Measurements from ENCODE around the gene RPUSD2. TPM values are rescaled to one million over a fixed set of nuclear protein-coding genes. Genes with fewer than 3 reads are reported as not detected.

The RPUSD2 gene
- total RNA-seq, 1 donor from 2014 or later = 10.9 TPM

GRCh38 chr15:40543631-40544294, 25.3 kb upstream of the RPUSD2 start:
- peaks cover 13% of the 10 kb centered on the region for H3K36me3 Mint-ChIP-seq (ENCODE audit: low read depth, unreplicated experiment)
- Histone ChIP-seq H3K27me3 (ENCODE audit: insufficient read depth, low read length) (no peaks in the 10 kb centered on the region), H3K4me1 (ENCODE audit: insufficient read depth, low read length) (no peaks in the 10 kb centered on the region), H3K4me3 (ENCODE audit: insufficient read depth, low read depth, low read length) (no peak overlapping the region), H3K9me3 (ENCODE audit: insufficient read depth, low read depth, low read length) (no peaks in the 10 kb centered on the region), H3K36me3 (ENCODE audit: insufficient read depth, low read length) (peaks cover 2% of the 10 kb centered on the region), H3K27ac (ENCODE audit: low read depth, low read length) (no peak overlapping the region), H4K20me1 (ENCODE audit: insufficient read depth, low read length) (no peaks in the 10 kb centered on the region), H3K4me2 (ENCODE audit: low read length) (no peak overlapping the region), H2AFZ (ENCODE audit: low read depth, low read length) (no peak overlapping the region), H3K79me2 (ENCODE audit: insufficient read depth, low read length) (no peaks in the 10 kb centered on the region), H3K9ac (ENCODE audit: low read length) (no peak overlapping the region)
- no peak overlapping the region for H3K4me3 Mint-ChIP-seq (ENCODE audit: unreplicated experiment)
- H3K27ac Mint-ChIP-seq (ENCODE audit: unreplicated experiment) = no peak overlapping the region
- H3K27me3 Mint-ChIP-seq (ENCODE audit: low read depth, unreplicated experiment) = no peaks in the 10 kb centered on the region
- DNase-seq (ENCODE audit: low read depth) = no peak
- H3K9me3 Mint-ChIP-seq (ENCODE audit: unreplicated experiment) = no peaks in the 10 kb centered on the region
- FAIRE-seq = no peak
- TF ChIP-seq EZH2 (IDR thresholded peaks at IDR 0.05; ENCODE audit: insufficient read depth, low read length) (no peak), CTCF (IDR thresholded peaks at IDR 0.05; ENCODE audit: insufficient read depth, low read depth, low read length) (no peak)
- H3K4me1 Mint-ChIP-seq (ENCODE audit: low read depth, unreplicated experiment) = no peaks in the 10 kb centered on the region

- H3K4me3 Mint-ChIP-seq (ENCODE audit: unreplicated experiment) = no peak overlapping the region
- no peaks in the 10 kb centered on the region for H3K9me3 Mint-ChIP-seq (ENCODE audit: unreplicated experiment)
- H3K27ac Mint-ChIP-seq (ENCODE audit: unreplicated experiment) = no peak overlapping the region
- Histone ChIP-seq H3K9ac (ENCODE audit: low read length) (no peak overlapping the region), H3K4me1 (ENCODE audit: insufficient read depth, low read length) (no peaks in the 10 kb centered on the region), H4K20me1 (ENCODE audit: insufficient read depth, low read length) (no peaks in the 10 kb centered on the region), H3K27me3 (ENCODE audit: insufficient read depth, low read length) (no peaks in the 10 kb centered on the region), H3K36me3 (ENCODE audit: insufficient read depth, low read length) (peaks cover 2% of the 10 kb centered on the region), H3K27ac (ENCODE audit: low read depth, low read length) (no peak overlapping the region), H3K9me3 (ENCODE audit: insufficient read depth, low read depth, low read length) (no peaks in the 10 kb centered on the region), H2AFZ (ENCODE audit: low read depth, low read length) (no peak overlapping the region), H3K79me2 (ENCODE audit: insufficient read depth, low read length) (no peaks in the 10 kb centered on the region), H3K4me3 (ENCODE audit: insufficient read depth, low read depth, low read length) (no peak overlapping the region), H3K4me2 (ENCODE audit: low read length) (no peak overlapping the region)
- DNase-seq (ENCODE audit: low read depth) (no peak), FAIRE-seq (no peak)
- H3K27me3 Mint-ChIP-seq (ENCODE audit: low read depth, unreplicated experiment) = no peaks in the 10 kb centered on the region
- no peaks in the 10 kb centered on the region for H3K4me1 Mint-ChIP-seq (ENCODE audit: low read depth, unreplicated experiment)
- no peak for TF ChIP-seq CTCF (IDR thresholded peaks at IDR 0.05; ENCODE audit: insufficient read depth, low read depth, low read length)
- no peak for TF ChIP-seq EZH2 (IDR thresholded peaks at IDR 0.05; ENCODE audit: insufficient read depth, low read length)
- peaks cover 18% of the 10 kb centered on the region for H3K36me3 Mint-ChIP-seq (ENCODE audit: low read depth, unreplicated experiment)
Observed at GRCh38 chr15:40545457-40545856, 23.6 kb upstream of the RPUSD2 start.

- Histone ChIP-seq H4K20me1 (ENCODE audit: insufficient read depth, low read length) (no peaks in the 10 kb centered on the region), H2AFZ (ENCODE audit: low read depth, low read length) (no peak overlapping the region), H3K27ac (ENCODE audit: low read depth, low read length) (no peak overlapping the region), H3K4me1 (ENCODE audit: insufficient read depth, low read length) (no peaks in the 10 kb centered on the region), H3K9ac (ENCODE audit: low read length) (no peak overlapping the region), H3K27me3 (ENCODE audit: insufficient read depth, low read length) (no peaks in the 10 kb centered on the region), H3K4me2 (ENCODE audit: low read length) (no peak overlapping the region), H3K79me2 (ENCODE audit: insufficient read depth, low read length) (no peaks in the 10 kb centered on the region), H3K36me3 (ENCODE audit: insufficient read depth, low read length) (peaks cover 8% of the 10 kb centered on the region), H3K9me3 (ENCODE audit: insufficient read depth, low read depth, low read length) (no peaks in the 10 kb centered on the region), H3K4me3 (ENCODE audit: insufficient read depth, low read depth, low read length) (no peak overlapping the region)
- Mint-ChIP-seq H3K27me3 (ENCODE audit: low read depth, unreplicated experiment) (no peaks in the 10 kb centered on the region), H3K4me3 (ENCODE audit: unreplicated experiment) (no peak overlapping the region), H3K36me3 (ENCODE audit: low read depth, unreplicated experiment) (peaks cover 17% of the 10 kb centered on the region), H3K9me3 (ENCODE audit: unreplicated experiment) (no peaks in the 10 kb centered on the region), H3K4me1 (ENCODE audit: low read depth, unreplicated experiment) (no peaks in the 10 kb centered on the region), H3K27ac (ENCODE audit: unreplicated experiment) (no peak overlapping the region)
- TF ChIP-seq CTCF (IDR thresholded peaks at IDR 0.05; ENCODE audit: insufficient read depth, low read depth, low read length) (no peak), EZH2 (IDR thresholded peaks at IDR 0.05; ENCODE audit: insufficient read depth, low read length) (no peak)
- DNase-seq (ENCODE audit: low read depth) (no peak), FAIRE-seq (no peak)
Observed at GRCh38 chr15:40548610-40549009, 20.5 kb upstream of the RPUSD2 start.

All from astrocyte (in vitro differentiated cells and primary cell).